H9 (cell line): ENCODE measurements around the gene UQCRHL. TPM values are rescaled to one million over a fixed set of nuclear protein-coding genes. Genes with fewer than 3 reads are reported as not detected.

ENCODE experiments used
- DNase-seq: peaks from one replicate; pipeline ENCODE4 v3.0.0-alpha.2; 2017
- H2AFZ ChIP-seq: one replicate; pipeline ENCODE4 v1.6.1; 2013; ENCODE audit warnings: mild to moderate bottlenecking, low read length, control low read depth, moderate library complexity
- H2AK5ac ChIP-seq: 2 replicates; pipeline ENCODE4 v1.6.1; 2013; ENCODE audit warnings: low read length, control low read depth, mixed read lengths; ENCODE audit not compliant: insufficient read length
- H2BK120ac ChIP-seq: one replicate; pipeline ENCODE4 v1.6.1; 2013; ENCODE audit warnings: low read depth, mild to moderate bottlenecking, low read length, control low read depth, inconsistent platforms; ENCODE audit not compliant: poor library complexity, severe bottlenecking
- H2BK12ac ChIP-seq: 2 replicates; pipeline ENCODE4 v1.6.1; 2013; ENCODE audit warnings: low read length, control low read depth, mixed read lengths, low read depth; ENCODE audit not compliant: insufficient read length
- H2BK15ac ChIP-seq: 2 replicates; pipeline ENCODE4 v1.6.1; 2013; ENCODE audit warnings: low read depth, low read length, control low read depth
- H2BK20ac ChIP-seq: one replicate; pipeline ENCODE4 v1.6.1; 2013; ENCODE audit warnings: low read depth, mild to moderate bottlenecking, low read length, control low read depth, inconsistent platforms; ENCODE audit not compliant: poor library complexity, severe bottlenecking
- H2BK5ac ChIP-seq: 2 replicates; pipeline ENCODE4 v1.6.1; 2013; ENCODE audit warnings: low read length, control low read depth, mixed read lengths; ENCODE audit not compliant: insufficient read length
- H3K14ac ChIP-seq: 2 replicates; pipeline ENCODE4 v1.6.1; 2013; ENCODE audit warnings: low read length, control low read depth; ENCODE audit not compliant: insufficient read depth
- H3K18ac ChIP-seq: 2 replicates; pipeline ENCODE4 v1.6.1; 2013; ENCODE audit warnings: low read depth, mild to moderate bottlenecking, mixed read lengths, low read length, control low read depth; ENCODE audit not compliant: insufficient read length
- H3K23ac ChIP-seq: 2 replicates; pipeline ENCODE4 v1.6.1; 2013; ENCODE audit warnings: low read length, control low read depth, mixed read lengths, low read depth; ENCODE audit not compliant: insufficient read length
- H3K23me2 ChIP-seq: 2 replicates; pipeline ENCODE4 v1.6.1; 2013; ENCODE audit warnings: low read depth, mild to moderate bottlenecking, mixed read lengths, low read length, control low read depth; ENCODE audit not compliant: insufficient read length, poor library complexity, severe bottlenecking
- H3K27ac ChIP-seq: 2 replicates; pipeline ENCODE4 v1.5.1; 2013; ENCODE audit warnings: low read length, control low read depth, mixed read lengths, low read depth; ENCODE audit not compliant: insufficient read length
- H3K27me3 ChIP-seq: 2 replicates; pipeline ENCODE4 v1.6.1; 2013; ENCODE audit warnings: low read length, control low read depth, inconsistent platforms; ENCODE audit not compliant: insufficient read depth
- H3K4ac ChIP-seq: 2 replicates; pipeline ENCODE4 v1.6.1; 2013; ENCODE audit warnings: low read depth, mild to moderate bottlenecking, control low read depth, inconsistent platforms, low read length, moderate library complexity
- H3K4me1 ChIP-seq: 2 replicates; pipeline ENCODE4 v1.6.1; 2013; ENCODE audit warnings: low read length, control low read depth, inconsistent platforms; ENCODE audit not compliant: insufficient read depth
- H3K4me2 ChIP-seq: 2 replicates; pipeline ENCODE4 v1.6.1; 2013; ENCODE audit warnings: low read length, control low read depth, mixed read lengths; ENCODE audit not compliant: insufficient read length, insufficient read depth
- H3K56ac ChIP-seq: 2 replicates; pipeline ENCODE4 v1.6.1; 2013; ENCODE audit warnings: low read depth, mild to moderate bottlenecking, mixed read lengths, low read length, control low read depth; ENCODE audit not compliant: insufficient read length
- H3K79me1 ChIP-seq: 2 replicates; pipeline ENCODE4 v1.6.1; 2013; ENCODE audit warnings: low read depth, mild to moderate bottlenecking, moderate library complexity, low read length, control low read depth, inconsistent platforms; ENCODE audit not compliant: insufficient read depth, poor library complexity, severe bottlenecking
- H3K79me2 ChIP-seq: 2 replicates; pipeline ENCODE4 v1.6.1; 2013; ENCODE audit warnings: low read length, control low read depth, inconsistent platforms; ENCODE audit not compliant: insufficient read depth
- H3K9ac ChIP-seq: 2 replicates; pipeline ENCODE4 v1.6.1; 2013; ENCODE audit warnings: low read length, control low read depth, mixed read lengths; ENCODE audit not compliant: insufficient read length; ENCODE audit errors: extremely low read depth
- H3K9me3 ChIP-seq: one replicate; pipeline ENCODE4 v1.6.1; 2013; ENCODE audit warnings: low read depth, low read length, inconsistent platforms; ENCODE audit not compliant: control insufficient read depth
- H3T11ph ChIP-seq: one replicate; pipeline ENCODE4 v1.6.1; 2013; ENCODE audit warnings: mild to moderate bottlenecking, low read length, control low read depth, inconsistent platforms
- H4K20me1 ChIP-seq: one replicate; pipeline ENCODE4 v1.6.1; 2013; ENCODE audit not compliant: control insufficient read depth, insufficient read length, insufficient read depth
- H4K5ac ChIP-seq: 2 replicates; pipeline ENCODE4 v1.6.1; 2013; ENCODE audit warnings: low read depth, mild to moderate bottlenecking, mixed read lengths, low read length, control low read depth; ENCODE audit not compliant: insufficient read length
- H4K8ac ChIP-seq: replicated peaks from 2 replicates; pipeline ENCODE4 v1.6.1; 2013; ENCODE audit warnings: low read length, control low read depth, mixed read lengths, low read depth; ENCODE audit not compliant: insufficient read length
- H4K91ac ChIP-seq: 2 replicates; pipeline ENCODE4 v1.6.1; 2013; ENCODE audit warnings: low read depth, mild to moderate bottlenecking, moderate library complexity, mixed read lengths, low read length, control low read depth; ENCODE audit not compliant: insufficient read length
- H3K27ac Mint-ChIP-seq, 3 experiments: 2 replicates in 2 of 3; 3 replicates in 1 of 3; pipeline ENCODE4 v1.8.0; 2020 to 2021; ENCODE audit warnings: mixed read lengths in 3 of 3, mild to moderate bottlenecking in 1 of 3, moderate library complexity in 1 of 3
- H3K27me3 Mint-ChIP-seq: 2 replicates; pipeline ENCODE4 v1.8.0; 2021; ENCODE audit warnings: low read depth, mild to moderate bottlenecking, moderate library complexity, mixed read lengths
- H3K36me3 Mint-ChIP-seq, 3 experiments: 2 replicates in 2 of 3; 3 replicates in 1 of 3; pipeline ENCODE4 v1.8.0; 2020 to 2021; ENCODE audit warnings: low read depth in 3 of 3, mixed read lengths in 3 of 3; ENCODE audit not compliant: insufficient read depth in 1 of 3
- H3K4me1 Mint-ChIP-seq, 2 experiments: 2 replicates each; pipeline ENCODE4 v1.8.0; 2020; ENCODE audit warnings: mixed read lengths in 2 of 2
- H3K4me3 Mint-ChIP-seq, 2 experiments: 2 replicates in 1 of 2; 3 replicates in 1 of 2; pipeline ENCODE4 v1.8.0; 2020 to 2021; ENCODE audit warnings: mild to moderate bottlenecking in 2 of 2, mixed read lengths in 2 of 2, moderate library complexity in 1 of 2
- H3K9me3 Mint-ChIP-seq, 2 experiments: 2 replicates in 1 of 2; 3 replicates in 1 of 2; pipeline ENCODE4 v1.8.0; 2020; ENCODE audit warnings: mild to moderate bottlenecking in 2 of 2, mixed read lengths in 2 of 2, moderate library complexity in 1 of 2
- WGBS: extraction: QIAGEN DNeasy Blood & Tissue Kit; methylation state at CpG from one replicate; pipeline ENCODE4 v1.1.7; 2013; ENCODE audit warnings: missing lambda C conversion rate, low lambda C conversion rate, mixed read lengths; ENCODE audit not compliant: insufficient read length; ENCODE audit errors: extremely low coverage; 5-methylcytosine and 5-hydroxymethylcytosine counted together
- total RNA-seq: library from RNA; stranded (reverse); gene quantifications from 2 replicates; pipeline ENCODE4 v1.2.1, GENCODE V29; 2021
- TF ChIP-seq, protein P1 (sequence below): fragments of 200-600 bp; sonication (generic); conservative IDR thresholded peaks from 3 replicates; pipeline ENCODE4 v1.8.0; 2021; ENCODE audit warnings: antibody characterized with exemption, mild to moderate bottlenecking

The UQCRHL gene
- total RNA-seq, 1 experiment from 2014 or later = 2.0 TPM

GRCh38 chr1:15799004-15799867 lies 8.2 kb downstream of the UQCRHL start:
- H4K5ac ChIP-seq = no peak overlapping the region
- Mint-ChIP-seq H3K4me3 (no peak overlapping the region), H3K36me3 (no peaks in the 10 kb centered on the region), H3K27ac (peak overlapping the region; percentile 26 to 45 (median 38); a peak in 2 of 7 replicates), H3K27me3 (peaks cover 2% of the 10 kb centered on the region; the same call in 1 of the 2 replicates), H3K4me1 (peaks cover 21 to 24% of the 10 kb centered on the region in 2 experiments), H3K9me3 (no peaks in the 10 kb centered on the region)
- H2AK5ac ChIP-seq = no peak overlapping the region
- no peak overlapping the region for H4K91ac ChIP-seq
- H3K4ac ChIP-seq = no peak overlapping the region
- no peak overlapping the region for H2BK120ac ChIP-seq
- no peaks in the 10 kb centered on the region for H4K20me1 ChIP-seq
- H2BK20ac ChIP-seq = no peak overlapping the region
- H3K79me2 ChIP-seq = no peaks in the 10 kb centered on the region
- H3K27ac ChIP-seq = no peak overlapping the region
- WGBS = no CpG with 5 or more reads among the region's 9 CpGs
- no peak overlapping the region for H3T11ph ChIP-seq
- no peaks in the 10 kb centered on the region for H3K27me3 ChIP-seq
- H2BK5ac ChIP-seq = no peak overlapping the region
- H3K14ac ChIP-seq = no peak overlapping the region
- no peaks in the 10 kb centered on the region for H3K9me3 ChIP-seq
- H3K23ac ChIP-seq = no peak overlapping the region
- no peak overlapping the region for H3K56ac ChIP-seq
- H4K8ac ChIP-seq = no peak overlapping the region
- DNase-seq = peak; percentile 66
- peaks cover 5% of the 10 kb centered on the region; the same call in 1 of the 2 replicates for H3K4me1 ChIP-seq
- H2BK12ac ChIP-seq = no peak overlapping the region
- H2BK15ac ChIP-seq = no peak overlapping the region
- TF ChIP-seq, protein P1, sequence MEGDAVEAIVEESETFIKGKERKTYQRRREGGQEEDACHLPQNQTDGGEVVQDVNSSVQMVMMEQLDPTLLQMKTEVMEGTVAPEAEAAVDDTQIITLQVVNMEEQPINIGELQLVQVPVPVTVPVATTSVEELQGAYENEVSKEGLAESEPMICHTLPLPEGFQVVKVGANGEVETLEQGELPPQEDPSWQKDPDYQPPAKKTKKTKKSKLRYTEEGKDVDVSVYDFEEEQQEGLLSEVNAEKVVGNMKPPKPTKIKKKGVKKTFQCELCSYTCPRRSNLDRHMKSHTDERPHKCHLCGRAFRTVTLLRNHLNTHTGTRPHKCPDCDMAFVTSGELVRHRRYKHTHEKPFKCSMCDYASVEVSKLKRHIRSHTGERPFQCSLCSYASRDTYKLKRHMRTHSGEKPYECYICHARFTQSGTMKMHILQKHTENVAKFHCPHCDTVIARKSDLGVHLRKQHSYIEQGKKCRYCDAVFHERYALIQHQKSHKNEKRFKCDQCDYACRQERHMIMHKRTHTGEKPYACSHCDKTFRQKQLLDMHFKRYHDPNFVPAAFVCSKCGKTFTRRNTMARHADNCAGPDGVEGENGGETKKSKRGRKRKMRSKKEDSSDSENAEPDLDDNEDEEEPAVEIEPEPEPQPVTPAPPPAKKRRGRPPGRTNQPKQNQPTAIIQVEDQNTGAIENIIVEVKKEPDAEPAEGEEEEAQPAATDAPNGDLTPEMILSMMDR = no peak
- H3K23me2 ChIP-seq = no peaks in the 10 kb centered on the region
- no peaks in the 10 kb centered on the region for H3K79me1 ChIP-seq
- H3K4me2 ChIP-seq = no peak overlapping the region
- H2AFZ ChIP-seq = no peak overlapping the region
- H3K18ac ChIP-seq = no peak overlapping the region
- H3K9ac ChIP-seq = no peak overlapping the region
